Islet precursor cell (in vitro differentiated cells): Measurements from ENCODE around the gene SEC31A.
"Not testable (repeated sequence)": the region's sequence is repeated elsewhere in the genome, so short reads cannot be mapped to it uniquely, and the experiment has no call there.

Source experiments
- DNase-seq: peaks from one replicate; pipeline ENCODE4 v3.0.0-alpha.2; 2018

The SEC31A gene

DNA sequence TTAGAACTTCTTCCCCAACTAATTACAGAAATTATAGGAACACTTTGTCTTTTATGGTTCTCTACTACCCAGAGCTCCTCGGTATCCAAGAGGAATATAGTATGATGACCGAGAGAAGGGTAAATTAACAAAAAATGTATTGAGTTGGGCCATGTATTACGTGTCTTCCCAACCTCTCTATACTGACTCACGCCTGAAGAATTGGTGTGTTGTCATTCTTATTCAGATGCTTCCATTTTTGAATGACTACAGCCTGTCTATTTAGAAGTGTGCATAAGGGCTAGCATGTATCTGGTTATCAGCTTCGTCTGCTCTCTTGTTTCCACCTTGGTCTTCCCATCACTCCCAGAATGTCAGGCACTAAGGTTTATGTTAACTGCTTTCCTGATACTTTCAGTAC is 67.9 kb downstream of the SEC31A start:
- DNase-seq, result no peak

DNA sequence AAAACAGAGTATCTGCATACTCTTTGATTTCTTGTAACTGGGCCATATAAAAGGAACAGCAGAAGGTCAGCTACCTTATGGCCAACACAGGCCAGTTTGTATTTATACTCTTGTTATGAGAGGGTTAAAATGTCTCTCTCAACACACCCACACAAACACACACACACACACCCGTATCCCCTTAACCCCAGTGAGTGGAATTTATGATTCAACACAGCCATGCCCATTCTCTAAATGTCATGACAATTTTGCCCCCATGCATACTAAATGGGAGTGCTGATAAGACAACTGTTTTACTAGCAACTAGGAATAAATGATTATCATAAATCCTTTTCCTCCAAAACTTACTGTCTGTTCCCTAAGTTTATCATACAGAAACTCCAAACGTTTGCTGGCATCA is 70.3 kb downstream of the SEC31A start:
- no peak for DNase-seq

DNA sequence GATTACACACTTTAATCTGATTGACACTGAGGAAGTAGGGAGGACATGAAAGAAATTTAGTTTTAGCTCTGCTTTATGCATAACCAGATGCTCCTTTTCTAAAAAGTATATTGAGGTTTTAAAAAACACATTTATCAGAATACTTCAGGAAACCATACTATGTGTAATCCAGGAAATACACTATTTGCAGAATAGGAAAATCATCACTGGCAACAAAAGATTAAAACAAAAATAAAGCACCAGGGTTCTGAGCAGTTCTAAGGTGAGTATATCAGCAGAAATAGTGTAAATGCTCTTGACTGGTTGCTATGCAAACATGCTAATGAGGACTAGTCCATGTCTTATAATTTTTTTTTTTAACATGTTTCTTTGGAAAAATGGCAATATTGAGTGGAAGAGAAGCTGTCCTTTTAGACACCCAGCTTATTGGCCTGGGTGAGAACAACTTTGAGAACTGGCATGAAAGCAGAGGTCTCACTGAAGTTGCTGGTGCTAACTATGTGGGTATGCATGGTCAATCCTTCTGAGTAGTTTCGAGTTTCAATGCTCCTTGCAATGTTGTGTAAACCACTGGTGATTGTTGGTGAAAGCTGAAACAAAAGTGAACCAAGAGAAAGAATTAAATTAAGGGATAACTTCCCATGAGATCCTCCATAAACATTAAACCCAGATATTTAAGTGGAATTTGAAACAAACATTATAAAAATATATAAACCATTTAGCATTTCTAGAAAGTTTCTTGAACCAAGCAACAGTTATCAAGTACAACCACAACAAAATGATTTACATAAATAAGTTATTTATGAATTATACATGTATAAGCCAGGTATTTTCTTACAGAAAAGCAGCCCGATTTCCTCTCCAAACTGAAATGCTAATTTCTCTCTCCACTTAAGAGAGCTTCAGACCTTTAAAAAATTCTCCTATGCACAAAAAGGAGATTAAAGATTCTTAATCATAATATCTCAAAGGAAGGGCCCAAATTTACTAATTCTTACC is 72.0 kb downstream of the SEC31A start:
- DNase-seq, result no peak

DNA sequence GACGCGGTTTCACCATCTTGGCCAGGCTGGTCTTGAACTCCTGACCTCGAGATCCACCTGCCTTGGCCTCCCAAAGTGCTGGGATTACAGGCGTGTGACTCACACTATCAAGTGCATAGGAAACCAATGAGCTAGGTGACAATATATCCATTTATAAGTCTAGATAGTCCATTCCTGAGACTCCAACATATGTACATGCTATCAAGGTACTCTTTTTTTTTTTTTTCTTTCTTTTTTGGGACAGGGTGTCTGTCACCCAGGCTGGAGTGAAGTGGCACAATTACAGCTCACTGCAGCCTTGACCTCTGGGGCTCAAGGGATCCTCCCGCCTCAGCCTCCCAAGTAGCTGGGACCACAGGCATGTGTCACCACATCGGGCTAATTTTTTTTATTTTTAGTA is 74.1 kb downstream of the SEC31A start:
- DNase-seq, result not testable (repeated sequence)

DNA sequence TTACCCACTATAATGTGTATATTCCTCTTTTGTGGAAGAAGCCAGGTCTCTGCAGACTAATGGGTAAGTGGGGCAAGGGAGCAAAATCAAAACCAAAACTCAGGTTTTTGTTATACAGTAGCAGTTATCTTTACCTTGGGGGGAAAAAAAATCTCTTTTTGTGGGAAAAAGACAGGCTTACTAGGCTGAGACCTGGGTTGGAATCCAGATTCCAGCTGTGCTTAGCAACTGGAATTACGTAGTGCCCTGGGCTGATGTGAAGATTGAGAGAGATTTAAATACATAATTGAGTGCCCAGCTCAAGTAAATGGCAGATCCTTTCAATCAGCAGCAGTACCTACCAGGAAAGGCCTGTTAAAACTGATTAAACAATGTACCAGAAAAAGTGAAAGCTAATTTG is 76.9 kb downstream of the SEC31A start:
- no peak for DNase-seq

DNA sequence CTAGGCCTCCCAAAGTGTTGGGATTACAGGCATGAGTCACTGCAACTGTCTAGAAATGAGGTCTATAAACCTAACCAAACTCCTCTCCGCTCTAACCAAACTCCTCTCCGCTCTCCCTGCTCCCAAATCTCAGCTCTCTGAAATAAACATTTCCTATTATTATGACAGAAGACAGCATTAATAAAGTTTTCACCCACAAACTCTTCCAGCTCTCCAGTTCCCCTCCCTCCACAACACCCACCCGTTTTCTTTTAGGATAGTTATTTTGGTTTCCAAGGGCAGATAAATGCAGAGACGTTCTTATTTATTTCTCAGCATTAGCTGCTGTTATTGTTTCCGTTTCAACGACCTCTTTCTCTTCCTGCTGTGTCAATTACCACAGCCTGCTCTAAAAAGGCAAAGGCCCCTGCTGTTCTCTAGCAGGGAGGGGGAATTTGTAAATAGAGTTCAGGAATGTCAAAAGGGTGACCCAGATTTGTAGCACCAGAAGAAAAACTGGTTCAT is 79.1 kb downstream of the SEC31A start:
- DNase-seq, result no peak

DNA sequence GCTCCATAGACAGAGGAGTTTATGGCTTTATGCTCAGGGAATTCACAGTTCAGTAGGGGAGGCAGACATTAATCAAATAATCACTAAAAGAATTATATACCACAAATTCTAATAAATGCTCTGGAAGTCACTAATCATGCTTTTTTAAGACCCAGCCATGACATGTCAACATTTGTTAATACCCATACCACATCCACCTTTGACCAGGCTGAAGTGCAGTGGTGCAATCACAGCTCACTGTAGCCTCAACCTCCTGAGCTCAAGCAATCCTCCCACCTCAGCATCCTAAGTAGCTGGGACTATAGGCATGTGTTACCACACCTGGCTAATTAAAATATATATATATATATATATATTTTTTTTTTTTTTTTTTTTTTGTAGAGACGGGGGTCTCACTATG is 79.6 kb downstream of the SEC31A start:
- DNase-seq, result no peak

DNA sequence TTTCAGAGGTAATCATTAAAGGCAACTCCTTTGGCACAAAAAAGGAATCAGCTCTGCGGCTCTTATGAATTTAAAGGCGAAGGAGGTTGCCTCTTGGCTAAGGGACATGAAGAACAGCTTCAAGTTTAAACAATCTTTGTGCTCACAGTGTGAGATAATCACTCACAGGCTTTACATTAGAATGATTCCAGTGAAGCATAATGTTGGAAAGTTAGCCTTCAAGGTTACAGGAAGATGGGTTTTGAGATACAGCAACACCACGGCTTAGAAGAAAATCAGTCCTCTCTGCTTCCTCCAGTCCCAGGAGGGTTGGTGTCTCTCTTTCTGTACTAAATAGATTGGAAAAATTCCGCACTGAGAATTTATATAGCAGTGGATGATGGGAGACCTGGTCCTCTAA is 80.8 kb downstream of the SEC31A start:
- DNase-seq, result no peak

DNA sequence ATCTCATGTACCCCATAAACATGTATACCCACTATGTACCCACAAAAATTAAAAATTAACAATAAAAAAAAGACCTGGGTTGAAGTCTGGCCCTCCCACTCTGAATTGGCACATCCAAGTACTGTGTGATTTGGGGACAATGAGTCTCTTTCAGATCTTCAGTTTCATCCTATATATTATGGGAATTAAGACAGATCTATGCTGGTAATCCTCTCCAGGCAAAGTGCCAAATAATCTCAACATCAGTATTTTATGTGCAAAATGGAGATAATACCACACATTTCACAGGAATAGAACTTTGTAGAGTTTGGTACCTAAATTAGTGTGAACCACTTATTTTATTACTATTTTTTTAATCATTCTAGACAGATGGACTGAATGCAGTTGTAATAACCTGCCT is 81.3 kb downstream of the SEC31A start:
- DNase-seq, result no peak

DNA sequence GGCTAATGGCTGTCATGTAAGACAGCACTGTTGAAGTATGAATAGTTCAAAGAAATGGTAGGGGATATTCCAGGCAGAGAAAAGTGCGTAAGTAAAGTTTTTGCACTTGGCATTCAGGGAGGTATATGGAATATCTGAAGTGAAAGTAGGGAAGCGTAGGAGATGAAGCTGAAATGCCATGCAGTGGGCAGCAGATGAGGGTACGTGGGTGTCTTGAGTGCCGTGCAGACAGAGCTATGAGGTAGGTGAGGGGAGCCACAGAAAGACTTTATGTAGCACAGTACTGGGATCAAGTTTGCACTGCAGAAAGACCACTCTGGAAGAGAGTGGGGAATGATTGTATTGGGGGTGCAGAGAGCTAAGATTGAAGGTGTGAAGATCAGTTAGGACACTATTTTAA is 87.2 kb downstream of the SEC31A start:
- no peak for DNase-seq

DNA sequence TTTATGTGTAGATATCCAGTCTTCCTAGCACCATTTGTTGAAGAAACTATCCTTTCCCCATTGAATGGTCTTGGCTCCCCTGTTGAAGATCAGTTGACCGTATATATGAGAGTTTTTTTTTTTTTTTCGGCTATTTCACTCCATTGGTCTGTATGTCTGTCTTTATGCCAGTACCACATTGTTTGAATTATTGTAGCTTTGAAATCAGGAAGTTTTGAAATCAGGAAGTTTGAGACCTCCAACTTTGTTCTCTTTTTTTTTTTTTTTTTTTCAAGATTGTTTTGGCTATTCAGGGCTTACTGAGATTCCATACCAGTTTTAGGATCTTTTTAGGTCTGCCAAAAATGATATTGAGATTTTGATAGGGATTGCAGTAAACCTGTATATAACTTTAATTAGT is 88.0 kb downstream of the SEC31A start:
- no peak for DNase-seq

DNA sequence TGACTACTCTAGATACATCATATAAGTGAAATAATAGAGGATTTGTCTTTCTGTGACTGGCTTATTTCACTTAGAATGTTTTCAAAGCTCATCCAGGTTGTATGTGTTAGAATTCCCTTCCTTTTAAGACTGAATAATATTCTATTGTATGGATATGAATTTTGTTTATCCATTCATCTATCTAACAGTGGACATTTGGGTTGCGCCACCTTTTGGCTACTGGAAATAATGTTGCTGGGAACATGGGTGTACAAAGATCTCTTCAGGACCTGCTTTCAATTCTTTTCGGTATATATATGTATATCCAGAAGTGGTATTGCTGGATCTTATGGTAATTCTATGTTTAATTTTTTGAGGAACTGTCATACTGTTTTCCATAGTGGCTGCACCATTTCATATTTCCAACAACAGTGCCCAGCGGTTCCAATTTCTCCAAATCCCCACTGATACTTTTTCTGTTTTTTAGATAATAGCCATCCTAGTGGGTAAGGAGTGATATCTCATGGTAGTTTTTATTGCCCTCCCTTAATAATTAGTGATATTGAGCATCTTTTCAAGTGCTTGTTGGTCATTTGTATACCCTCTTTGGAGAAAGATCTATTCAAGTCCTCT is 88.9 kb downstream of the SEC31A start:
- DNase-seq, result no peak

DNA sequence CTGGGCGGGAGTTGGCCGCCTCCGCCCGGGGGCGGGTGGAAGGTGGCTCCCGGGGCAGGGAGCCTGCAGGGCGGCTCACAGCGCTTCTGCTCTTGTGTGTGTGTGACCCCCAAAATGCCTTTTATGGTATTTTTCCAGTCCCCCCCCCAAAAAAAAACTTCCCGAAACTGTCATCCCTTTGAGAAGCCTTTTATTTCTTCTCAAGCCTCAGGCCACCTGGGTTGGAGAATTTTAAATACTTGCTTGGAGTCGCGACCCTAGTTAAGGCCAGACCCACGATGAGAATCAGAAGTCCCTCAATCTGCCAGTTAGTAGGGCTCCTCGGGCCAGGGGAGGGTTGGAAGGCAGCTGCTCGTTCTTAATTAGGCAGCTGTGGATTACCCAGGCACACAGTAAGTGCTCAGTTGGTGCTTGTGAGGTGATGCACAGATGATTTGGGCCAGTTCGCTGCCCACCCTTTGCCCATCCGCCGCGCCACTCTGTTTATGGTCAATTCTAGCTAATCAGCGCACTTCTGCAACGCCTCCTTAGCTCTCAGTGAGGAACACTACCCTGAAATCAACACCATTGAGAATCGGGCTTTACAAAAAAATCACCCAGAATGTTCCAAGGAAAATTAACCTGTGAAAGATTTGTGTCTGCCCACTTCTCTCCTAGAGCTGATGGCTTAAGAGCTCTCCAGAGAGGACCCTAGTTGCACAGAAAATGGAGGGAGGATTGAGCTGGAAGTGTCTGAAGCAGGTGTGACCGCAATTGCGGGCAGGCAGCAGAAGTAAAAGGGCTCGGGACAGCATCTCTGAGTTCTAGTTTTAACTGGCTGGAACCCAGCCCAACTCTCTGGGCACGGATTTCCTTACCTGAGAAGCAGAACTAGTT is 91.7 kb downstream of the SEC31A start:
- no peak for DNase-seq

DNA sequence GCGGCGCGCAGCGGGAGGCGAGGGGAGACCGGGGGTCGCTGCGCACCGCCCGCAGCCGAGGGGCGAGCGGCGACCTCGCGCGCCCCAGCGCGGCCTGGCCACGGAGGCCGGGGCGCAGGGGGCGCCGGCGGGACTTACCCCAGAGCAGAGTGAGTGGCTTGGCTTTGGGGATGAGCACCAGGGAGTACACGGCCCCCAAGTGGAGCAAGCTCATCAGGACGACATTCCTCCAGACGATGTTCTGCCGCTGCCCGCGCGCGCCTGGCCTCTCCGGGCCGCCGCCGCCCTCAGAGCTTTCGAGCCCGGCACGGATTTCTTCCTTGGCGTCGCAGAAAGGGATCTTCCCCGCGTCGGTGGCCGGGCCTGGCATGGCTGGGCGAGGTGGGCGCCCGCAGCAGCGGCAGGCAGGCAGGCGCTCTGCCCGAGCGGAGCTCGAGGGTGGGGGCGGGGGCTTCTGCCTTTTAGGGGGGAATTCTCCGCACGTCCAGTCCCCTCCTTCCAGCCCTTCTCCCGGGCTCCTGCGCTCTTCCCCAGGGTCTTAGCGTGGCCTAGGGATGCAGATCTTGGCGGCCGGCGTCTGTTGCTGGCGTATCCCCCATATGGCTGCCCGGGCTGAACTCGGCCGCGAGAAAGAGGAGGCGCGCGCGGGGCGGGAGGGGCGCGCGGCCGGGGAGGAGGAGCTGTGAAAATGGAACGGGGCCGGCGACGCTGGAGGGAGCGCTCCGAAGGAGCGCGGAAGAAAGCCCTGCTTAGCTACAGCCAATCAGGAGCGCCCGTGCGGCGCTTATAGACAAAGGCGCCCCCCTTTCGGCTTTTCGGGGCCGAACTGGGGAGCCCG is 92.6 kb downstream of the SEC31A start, which contains the start of gene SCD5:
SCD5 (minus strand) TSS at position 629 of the 838 bp plus-strand sequence; CDS start at position 370, 259 bp downstream.
- peak; percentile 69 for DNase-seq

DNA sequence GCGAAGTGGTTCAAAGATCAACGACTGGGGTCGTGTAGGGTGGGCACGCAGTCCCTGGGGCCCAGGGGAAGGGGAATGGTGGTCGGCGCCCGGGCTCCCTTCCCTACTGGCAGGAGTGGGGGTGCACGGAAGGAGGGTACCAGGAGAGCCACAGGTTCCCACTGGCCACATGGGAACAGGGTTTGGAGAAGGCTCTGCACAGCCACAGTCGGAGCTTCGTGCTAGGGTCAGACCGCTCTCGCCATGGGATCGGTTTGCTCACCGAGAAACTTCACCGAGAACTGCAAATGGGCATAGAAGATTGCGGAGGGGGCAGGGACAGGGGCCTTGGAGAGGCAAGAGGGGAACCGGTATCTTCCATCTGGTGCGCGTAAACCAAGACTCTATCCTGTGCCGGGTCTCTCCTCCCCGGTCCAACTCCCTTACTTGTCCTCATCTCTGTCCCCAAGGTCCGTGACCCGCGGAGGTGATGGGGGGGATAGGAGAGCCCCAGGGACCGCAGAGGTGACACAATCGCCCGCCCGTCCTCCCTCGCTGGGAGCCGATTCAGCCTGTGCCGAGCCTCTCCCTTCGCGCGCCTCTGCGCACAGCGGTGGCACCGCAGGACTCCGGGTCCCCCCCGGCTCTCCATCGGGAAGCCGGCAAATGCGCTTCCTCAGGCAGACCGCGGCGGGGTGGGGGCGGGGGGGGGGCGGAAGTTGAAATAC is 93.4 kb downstream of the SEC31A start:
- DNase-seq, result peak; percentile 65

DNA sequence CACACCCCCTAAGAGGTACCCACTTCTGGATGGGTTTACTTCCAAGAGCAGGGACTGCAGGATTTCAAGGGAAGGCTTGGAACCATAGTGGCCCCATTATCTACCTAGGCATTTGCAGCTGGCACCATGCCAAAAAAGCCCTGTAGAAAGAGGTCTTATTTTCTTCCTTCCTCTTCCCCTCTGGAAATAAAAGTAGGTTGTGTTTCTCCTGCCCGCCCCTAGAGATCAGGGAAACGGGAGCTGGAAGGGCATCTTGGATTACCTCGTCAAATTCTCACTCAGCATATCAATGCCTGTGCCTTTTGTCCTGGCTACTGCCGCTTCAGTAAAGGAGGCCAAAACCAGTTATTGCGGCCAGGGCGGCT is 93.9 kb downstream of the SEC31A start:
- no peak for DNase-seq

DNA sequence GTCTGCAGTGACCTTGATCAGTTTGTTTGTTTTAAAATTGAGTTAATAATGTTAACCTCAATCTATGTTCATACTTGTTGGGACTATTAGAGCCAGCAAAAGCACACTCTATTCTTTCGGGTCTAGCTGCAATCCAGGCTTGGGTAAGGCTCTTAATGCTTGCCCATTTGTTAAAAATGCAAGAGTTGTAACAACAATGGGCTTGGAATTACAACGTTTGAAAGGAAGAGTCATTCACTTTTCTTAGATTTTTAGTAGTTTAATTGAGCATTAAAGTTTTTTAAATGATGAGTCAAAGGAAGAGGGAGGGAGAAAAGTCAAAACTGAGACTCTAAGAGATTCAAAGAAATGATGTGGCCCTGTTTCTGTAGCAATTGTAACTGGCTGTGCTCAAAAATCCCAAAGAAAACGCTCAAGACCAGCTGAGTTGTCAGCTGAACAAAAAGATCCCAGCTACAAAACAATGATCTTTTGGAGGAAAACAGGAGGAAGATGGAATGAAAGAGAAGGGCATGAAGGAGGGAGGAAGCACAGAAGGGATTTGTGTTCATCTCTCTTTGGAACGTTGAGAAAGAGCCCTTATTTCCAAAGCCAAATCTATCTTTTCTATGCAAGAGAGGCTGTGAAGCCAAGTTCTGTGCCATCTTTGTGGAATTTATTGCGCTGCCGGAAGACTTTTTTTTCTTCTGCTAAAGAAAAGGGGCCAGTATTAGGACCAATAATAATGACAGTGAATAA is 97.9 kb downstream of the SEC31A start:
- no peak for DNase-seq

DNA sequence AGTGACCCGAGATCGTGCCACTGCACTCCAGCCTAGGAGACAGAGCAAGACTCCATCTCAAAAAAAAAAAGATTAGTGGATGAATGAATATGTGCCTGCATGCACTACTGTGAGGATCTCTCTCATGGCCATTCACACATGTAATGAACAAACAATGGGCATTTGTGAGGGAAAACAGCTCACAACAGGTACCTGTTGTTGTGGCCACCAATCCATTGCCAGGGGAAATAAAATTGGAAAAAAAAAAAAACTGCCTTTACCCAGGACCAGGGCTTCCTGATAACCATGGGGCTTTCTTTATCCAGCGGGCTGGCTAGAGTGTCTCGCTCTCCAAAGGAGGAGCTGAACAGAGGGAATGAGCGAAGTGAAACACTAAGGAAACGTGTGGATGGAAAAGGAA is 99.8 kb downstream of the SEC31A start:
- DNase-seq, result no peak

DNA sequence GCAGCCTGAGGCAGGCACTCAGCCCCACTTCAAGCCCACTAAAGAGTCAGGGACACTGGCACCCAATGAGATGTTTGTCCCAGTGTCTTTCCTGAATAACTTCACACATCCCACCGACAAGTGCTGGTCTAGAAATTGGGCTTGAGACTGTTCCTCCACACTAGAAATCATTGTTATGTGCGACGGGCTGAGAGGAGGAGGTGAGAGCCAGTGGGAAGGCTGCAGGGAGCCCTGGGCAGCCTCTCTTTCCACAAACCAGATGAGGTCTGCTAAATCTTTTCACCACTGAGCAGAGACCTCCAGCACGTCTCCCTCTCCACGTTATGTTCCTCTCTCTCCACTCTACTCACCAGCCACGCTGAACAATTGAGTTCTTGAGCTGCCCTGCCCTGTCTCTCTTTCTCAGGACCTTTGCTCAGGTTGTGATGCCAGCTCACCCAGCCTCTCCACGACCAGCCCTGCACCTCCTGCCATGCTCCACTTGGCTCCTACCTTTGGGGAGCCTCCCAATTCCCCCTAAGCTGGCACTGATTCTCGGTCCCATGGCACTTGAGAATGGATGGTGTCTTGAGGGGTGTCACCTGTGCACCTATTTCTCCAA is 100.8 kb downstream of the SEC31A start:
- DNase-seq, result peak; percentile 41
